Right atrium auricular region (tissue), 2 donors: ENCODE results near the gene ZCWPW1. TPM values are rescaled to one million over a fixed set of nuclear protein-coding genes. Genes with fewer than 3 reads are reported as not detected.
"Not testable (repeated sequence)": the region's sequence is repeated elsewhere in the genome, so short reads cannot be mapped to it uniquely, and the experiment has no call there.

ENCODE experiments used
- DNase-seq: peaks from one replicate; pipeline ENCODE4 v3.0.0-alpha.2; 2019; ENCODE audit warnings: low spot score
- H3K27ac ChIP-seq, 2 donors: fragments of 200-600 bp; sonication (generic); 1 replicate in 1 of 2; 2 replicates in 1 of 2; pipeline ENCODE4 v1.5.1; 2016 to 2019
- H3K27me3 ChIP-seq, 2 donors: fragments of 200-600 bp; sonication (generic); one replicate each; pipeline versions ENCODE4 v1.5.1 to v1.6.0; 2017 to 2019
- H3K36me3 ChIP-seq: fragments of 200-600 bp; sonication (generic); one replicate; pipeline ENCODE4 v1.5.1; 2016
- H3K4me1 ChIP-seq, 2 donors: fragments of 200-600 bp; sonication (generic); one replicate each; pipeline versions ENCODE4 v1.5.1 to v1.6.0; 2017 to 2019
- H3K4me3 ChIP-seq, 2 donors: fragments of 200-600 bp; sonication (generic); 1 replicate in 1 of 2; 2 replicates in 1 of 2; pipeline ENCODE4 v1.5.1; 2017 to 2019; ENCODE audit warnings: mild to moderate bottlenecking in 1 of 2, moderate library complexity in 1 of 2
- H3K9me3 ChIP-seq, 2 donors: fragments of 200-600 bp; sonication (generic); one replicate each; pipeline ENCODE4 v1.5.1; 2019
- total RNA-seq, 2 donors: library from RNA; depleted of rRNA; stranded (reverse); fragments of >200 nt; gene quantifications; one replicate each; pipeline ENCODE4 v1.1.0, GENCODE V29; 2016
- TF ChIP-seq, protein P1 (sequence below), 2 donors: fragments of 200-600 bp; sonication (generic); IDR thresholded peaks; one replicate each; pipeline ENCODE4 v1.5.1; 2019; ENCODE audit warnings: antibody characterized with exemption in 2 of 2

The ZCWPW1 gene
- total RNA-seq, 2 donors from 2014 or later: 2.1 to 8.5 TPM

DNA sequence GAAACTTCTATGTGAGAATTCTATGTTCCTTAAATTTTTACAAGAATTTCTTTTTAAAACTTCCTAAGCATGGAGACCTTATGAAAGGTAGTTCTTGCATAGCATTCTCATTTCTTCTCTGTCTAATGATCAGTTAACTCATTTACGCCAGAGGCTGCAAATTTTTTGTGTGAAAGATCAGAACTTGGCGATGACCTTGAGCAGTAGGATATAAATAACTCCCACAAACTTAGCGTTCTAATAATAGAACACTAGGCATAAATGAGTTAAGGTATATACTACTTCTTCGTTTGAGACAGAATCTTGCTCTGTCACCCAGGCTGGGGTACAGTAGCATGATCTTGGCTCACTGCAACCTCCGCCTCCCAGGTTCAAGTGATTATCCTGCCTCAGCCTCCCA is 41.6 kb downstream of the ZCWPW1 start:
- no peak for DNase-seq
- TF ChIP-seq, protein P1, sequence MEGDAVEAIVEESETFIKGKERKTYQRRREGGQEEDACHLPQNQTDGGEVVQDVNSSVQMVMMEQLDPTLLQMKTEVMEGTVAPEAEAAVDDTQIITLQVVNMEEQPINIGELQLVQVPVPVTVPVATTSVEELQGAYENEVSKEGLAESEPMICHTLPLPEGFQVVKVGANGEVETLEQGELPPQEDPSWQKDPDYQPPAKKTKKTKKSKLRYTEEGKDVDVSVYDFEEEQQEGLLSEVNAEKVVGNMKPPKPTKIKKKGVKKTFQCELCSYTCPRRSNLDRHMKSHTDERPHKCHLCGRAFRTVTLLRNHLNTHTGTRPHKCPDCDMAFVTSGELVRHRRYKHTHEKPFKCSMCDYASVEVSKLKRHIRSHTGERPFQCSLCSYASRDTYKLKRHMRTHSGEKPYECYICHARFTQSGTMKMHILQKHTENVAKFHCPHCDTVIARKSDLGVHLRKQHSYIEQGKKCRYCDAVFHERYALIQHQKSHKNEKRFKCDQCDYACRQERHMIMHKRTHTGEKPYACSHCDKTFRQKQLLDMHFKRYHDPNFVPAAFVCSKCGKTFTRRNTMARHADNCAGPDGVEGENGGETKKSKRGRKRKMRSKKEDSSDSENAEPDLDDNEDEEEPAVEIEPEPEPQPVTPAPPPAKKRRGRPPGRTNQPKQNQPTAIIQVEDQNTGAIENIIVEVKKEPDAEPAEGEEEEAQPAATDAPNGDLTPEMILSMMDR (IDR thresholded peaks at IDR 0.05): no peak

DNA sequence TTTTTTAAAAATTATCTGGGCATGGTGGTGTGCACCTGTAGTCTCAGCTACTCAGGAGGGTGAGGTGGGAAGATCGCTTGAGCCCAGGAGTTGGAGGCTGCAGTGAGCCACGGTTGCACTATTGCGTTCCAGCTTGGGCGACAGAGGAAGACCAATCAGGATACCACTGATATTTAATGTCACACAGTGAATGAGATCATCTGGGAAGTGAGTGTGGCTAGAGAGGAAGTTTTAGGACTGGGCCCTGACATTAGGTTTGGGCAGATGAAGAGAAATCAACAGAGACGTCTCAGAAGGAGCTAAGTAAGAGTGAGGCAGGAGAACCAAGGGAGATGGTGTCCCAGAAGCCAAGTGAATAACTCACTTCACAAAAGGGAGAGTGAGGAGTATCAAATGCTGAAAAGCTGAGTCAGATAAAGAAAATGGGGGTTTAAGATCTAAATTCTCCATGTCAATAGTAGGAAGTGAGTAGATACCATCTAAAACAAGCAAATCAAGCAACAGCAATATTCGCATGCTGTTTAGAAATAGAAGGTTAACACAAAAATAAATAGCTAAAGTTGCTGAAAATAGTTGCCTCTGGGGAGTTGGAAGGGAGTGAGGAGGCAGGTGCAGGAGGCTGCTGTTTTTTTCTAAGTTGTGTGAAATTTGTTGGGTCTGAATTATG is 43.7 kb downstream of the ZCWPW1 start:
- Histone ChIP-seq H3K27ac (no peak overlapping the region), H3K27me3 (no peaks in the 10 kb centered on the region), H3K4me1 (no peaks in the 10 kb centered on the region), H3K9me3 (no peaks in the 10 kb centered on the region), H3K36me3 (no peaks in the 10 kb centered on the region), H3K4me3 (no peak overlapping the region)
- TF ChIP-seq, protein P1 (IDR thresholded peaks at IDR 0.05): no peak
- no peak for DNase-seq

More for the DNA sequence above, 41.6 kb downstream of the ZCWPW1 start:
- no peaks in the 10 kb centered on the region for H3K4me1 ChIP-seq
- H3K27ac ChIP-seq: no peak overlapping the region
- no peaks in the 10 kb centered on the region for H3K9me3 ChIP-seq
- no peaks in the 10 kb centered on the region for H3K27me3 ChIP-seq
- no peak overlapping the region for H3K4me3 ChIP-seq
- no peaks in the 10 kb centered on the region for H3K36me3 ChIP-seq

DNA sequence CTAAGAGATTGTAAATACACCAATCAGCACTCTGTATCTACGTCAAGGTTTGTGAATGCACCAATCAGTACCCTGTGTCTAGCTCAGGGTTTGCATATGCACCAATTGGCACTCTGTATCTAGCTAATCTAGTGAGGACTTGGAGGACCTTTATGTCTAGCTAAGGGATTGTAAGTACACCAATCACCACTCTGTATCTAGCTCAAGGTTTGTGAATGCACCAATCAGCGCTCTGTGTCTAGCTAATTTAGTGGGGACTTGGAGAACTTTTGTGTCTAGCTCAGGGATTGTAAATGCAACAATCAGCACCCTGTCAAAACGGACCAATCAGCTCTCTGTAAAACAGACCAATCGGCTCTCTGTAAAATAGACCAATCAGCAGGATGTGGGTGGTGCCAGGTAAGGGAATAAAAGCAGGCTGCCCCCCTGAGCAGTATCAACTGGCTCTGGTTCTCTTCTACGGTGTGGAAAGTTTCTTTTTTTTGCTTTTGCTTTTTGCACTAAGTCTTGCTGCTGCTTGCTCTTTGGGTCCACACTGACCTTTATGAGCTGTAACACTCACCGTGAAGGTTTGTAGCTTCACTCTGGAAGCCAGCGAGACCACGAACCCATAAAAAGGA is 46.2 kb downstream of the ZCWPW1 start:
- not testable (repeated sequence) for H3K9me3 ChIP-seq, H3K36me3 ChIP-seq, H3K4me3 ChIP-seq, H3K27ac ChIP-seq, DNase-seq, H3K4me1 ChIP-seq, H3K27me3 ChIP-seq

DNA sequence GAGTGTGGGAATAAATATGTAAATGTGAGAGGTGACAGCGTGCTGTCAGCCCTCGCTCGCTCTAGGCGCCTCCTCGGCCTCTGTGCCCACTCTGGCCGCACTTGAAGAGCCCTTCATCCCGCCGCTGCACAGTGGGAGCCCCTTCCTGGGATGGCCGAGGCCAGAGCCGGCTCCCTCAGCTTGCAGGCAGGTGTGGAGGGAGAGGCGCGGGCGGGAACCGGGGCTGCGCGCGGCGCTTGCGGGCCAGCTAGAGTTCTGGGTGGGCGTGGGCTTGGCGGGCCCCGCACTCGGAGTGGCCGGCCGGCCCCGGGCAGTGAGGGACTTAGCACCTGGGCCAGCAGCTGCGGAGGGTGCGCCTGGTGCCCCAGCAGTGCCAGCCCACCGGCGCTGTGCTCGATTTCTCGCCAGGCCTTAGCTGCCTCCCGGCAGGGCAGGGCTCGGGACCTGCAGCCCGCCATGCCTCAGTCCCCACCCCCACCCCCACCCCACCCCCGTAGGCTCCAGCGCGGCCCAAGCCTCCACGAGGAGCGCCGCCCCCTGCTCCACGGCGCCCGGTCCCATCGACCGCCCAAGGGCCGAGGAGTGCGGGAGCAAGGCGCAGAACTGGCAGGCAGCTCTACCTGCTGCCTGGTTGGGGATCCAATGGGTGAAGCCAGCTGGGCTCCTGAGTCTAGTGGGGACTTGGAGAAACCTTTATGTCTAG is 46.8 kb downstream of the ZCWPW1 start:
- not testable (repeated sequence) for H3K9me3 ChIP-seq, H3K36me3 ChIP-seq, H3K27me3 ChIP-seq, H3K27ac ChIP-seq, H3K4me1 ChIP-seq, DNase-seq
- peak overlapping the region in 1 of 2 donors; percentile 6 for H3K4me3 ChIP-seq

DNA sequence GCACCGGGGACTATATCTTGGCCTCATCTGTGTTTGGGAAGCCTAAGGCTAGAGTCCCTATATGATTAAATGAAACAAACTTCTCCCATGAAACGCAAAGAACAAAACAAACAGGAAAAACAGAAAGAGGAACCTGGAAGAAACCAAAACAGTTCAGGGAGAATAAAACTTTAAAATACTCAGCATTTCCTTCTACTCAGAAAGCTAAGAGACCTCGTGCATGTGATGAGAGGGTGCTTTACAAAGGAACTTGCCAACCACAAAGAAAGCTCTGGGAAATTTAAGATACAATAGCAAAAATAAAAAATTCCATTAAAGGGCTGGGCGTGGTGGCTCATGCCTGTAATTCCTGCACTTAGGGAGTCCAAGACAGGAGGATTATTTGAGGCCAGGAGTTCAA is 48.3 kb downstream of the ZCWPW1 start:
- TF ChIP-seq, protein P1 (IDR thresholded peaks at IDR 0.05): no peak
- H3K4me1 ChIP-seq: no peaks in the 10 kb centered on the region
- no peak overlapping the region for H3K4me3 ChIP-seq
- H3K27ac ChIP-seq: peak overlapping the region in 1 of 2 donors; percentile 5
- H3K9me3 ChIP-seq: no peaks in the 10 kb centered on the region
- H3K27me3 ChIP-seq: no peaks in the 10 kb centered on the region
- no peaks in the 10 kb centered on the region for H3K36me3 ChIP-seq
- DNase-seq: no peak

DNA sequence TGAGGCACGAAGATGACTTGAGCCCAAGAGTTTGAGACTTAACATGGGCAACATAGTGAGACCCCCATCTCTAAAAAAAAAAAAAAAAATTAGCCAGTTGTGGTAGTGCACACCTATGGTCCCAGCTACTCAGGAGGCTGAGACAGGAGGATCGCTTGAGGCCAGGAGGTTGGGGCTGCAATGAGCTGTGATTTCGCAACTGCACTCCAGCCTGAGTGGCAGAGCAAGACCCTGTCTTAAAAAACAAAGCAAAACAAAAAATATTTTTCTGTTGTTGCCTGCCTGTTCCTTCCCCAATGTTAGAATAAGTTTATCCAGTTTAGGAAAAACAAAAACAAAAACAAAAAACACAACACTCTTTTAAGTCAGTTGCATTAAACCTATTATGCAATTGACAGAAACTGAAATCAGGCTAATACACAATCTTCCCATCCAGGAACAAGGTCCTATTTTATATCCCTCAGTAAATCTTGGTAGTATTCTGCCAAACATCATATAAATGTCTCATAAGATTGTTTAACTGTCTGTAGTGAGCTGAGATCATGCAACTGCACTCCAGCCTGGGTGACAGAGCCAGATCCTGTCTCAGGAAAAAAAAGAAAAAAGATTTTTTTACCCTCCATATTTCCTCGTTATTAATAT is 50.3 kb downstream of the ZCWPW1 start:
- no peak for DNase-seq
- H3K27me3 ChIP-seq: no peaks in the 10 kb centered on the region
- TF ChIP-seq, protein P1 (IDR thresholded peaks at IDR 0.05): no peak
- no peaks in the 10 kb centered on the region for H3K36me3 ChIP-seq
- no peak overlapping the region for H3K27ac ChIP-seq
- H3K9me3 ChIP-seq: no peaks in the 10 kb centered on the region
- no peaks in the 10 kb centered on the region for H3K4me1 ChIP-seq
- no peak overlapping the region for H3K4me3 ChIP-seq
